Measurements from ENCODE around the gene NCF2. TPM values are rescaled to one million over a fixed set of nuclear protein-coding genes. Genes with fewer than 3 reads are reported as not detected.

NCF2 gene
- total RNA-seq, result 0.14 TPM in 1 of 2 replicates, not detected in the other

GRCh38 chr1:183590244-183591191 is at the start of gene NCF2:
Gene NCF2, minus strand, starts transcription at chr1:183590459. Its CDS starts 130 bp downstream, at chr1:183590329.

DNA sequence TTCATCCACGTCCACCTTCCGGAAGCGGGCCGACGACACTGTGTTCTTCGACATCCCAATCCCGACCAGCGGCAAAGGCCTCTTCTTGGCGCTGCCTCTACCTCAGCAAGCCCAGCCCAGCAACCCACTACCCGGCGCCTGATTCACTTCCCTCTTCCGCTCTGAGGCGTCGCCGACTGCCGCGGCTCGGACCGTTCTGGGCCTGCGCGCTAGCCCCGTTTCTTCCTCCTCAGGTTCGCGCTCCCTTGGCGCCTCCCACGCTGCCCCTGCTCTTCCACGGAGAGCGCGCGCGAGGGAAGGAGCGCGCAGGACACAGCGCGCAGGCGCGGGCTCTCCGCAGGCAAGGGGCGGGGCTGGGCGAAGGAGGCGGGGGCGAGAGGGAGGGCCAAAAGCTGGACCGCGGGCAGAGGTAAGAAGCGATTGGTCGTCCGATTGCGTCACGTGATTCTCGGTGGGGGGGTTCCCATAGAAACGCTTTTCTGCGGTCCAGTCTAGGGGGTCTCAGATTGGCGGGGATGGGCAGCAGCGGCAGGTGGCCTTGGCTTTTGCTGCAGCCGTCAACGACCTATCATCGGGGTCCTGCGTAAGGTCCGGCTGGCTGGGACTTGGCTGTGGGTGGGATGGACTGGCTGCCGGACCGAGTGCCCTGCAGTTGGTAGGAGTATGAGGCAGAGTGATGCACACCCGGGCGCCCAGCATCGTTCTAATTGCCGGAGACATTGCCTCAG is 45.5 kb upstream of the NCF2 start, which contains the start of gene ARPC5:
Gene ARPC5, minus strand, starts transcription at position 178 of the 728 bp plus-strand sequence. Its CDS starts 124 bp downstream, at position 54.

Other genes with a start within 250 kb of the NCF2 start
- 0.22 and 6.0 TPM in 2 replicates for gene NMNAT2, start 172.1 kb downstream of the NCF2 start, total RNA-seq
- 21.4 and 33.5 TPM in 2 replicates for gene SMG7, start 118.0 kb downstream of the NCF2 start, total RNA-seq
- gene ARPC5, start 45.3 kb upstream of the NCF2 start, total RNA-seq, result 99.1 and 262 TPM in 2 replicates
- gene APOBEC4, start 62.9 kb upstream of the NCF2 start, total RNA-seq, result under 0.01 TPM in 1 of 2 replicates, not detected in the other
- gene RGL1, start 214.7 kb upstream of the NCF2 start, total RNA-seq, result 28.7 and 35.1 TPM in 2 replicates

All from placental pericyte (primary cell).